Activated CD8-positive, alpha-beta memory T cell treated with anti-CD3 and anti-CD28 coated beads, Interleukin-2, amount 10 ng/mL, durations not matched to agents 7 days and 5 days (primary cell): ENCODE data around the gene E2F2. TPM values are rescaled to one million over a fixed set of nuclear protein-coding genes. Genes with fewer than 3 reads are reported as not detected.
A peak's percentile ranks its signal among the peaks of the same experiment; 100 is the strongest.

Experiments used
- ATAC-seq: fragments of 150-1000 bp; cut with Tn5 transposase; one replicate; pipeline ENCODE4 v1.10.0; 2021; ENCODE audit warnings: moderate library complexity
- CTCF ChIA-PET: fragments of 350-600 bp; sonication (Branson Sonifier 250); formaldehyde crosslinking; loops from one replicate; lab custom pipeline; 2021; ENCODE audit warnings: antibody characterized with exemption; lab: Charles Lee
- DNase-seq: peaks from one replicate; pipeline ENCODE4 v3.0.0-alpha.2; 2020
- H3K27ac Mint-ChIP-seq: one replicate; pipeline ENCODE4 v1.8.0; 2021; ENCODE audit warnings: mild to moderate bottlenecking, mixed read lengths
- H3K27me3 Mint-ChIP-seq: one replicate; pipeline ENCODE4 v1.8.0; 2021; ENCODE audit warnings: mixed read lengths
- H3K36me3 Mint-ChIP-seq: one replicate; pipeline ENCODE4 v1.8.0; 2021; ENCODE audit warnings: mild to moderate bottlenecking, mixed read lengths
- H3K4me1 Mint-ChIP-seq: one replicate; pipeline ENCODE4 v1.8.0; 2021; ENCODE audit warnings: mixed read lengths
- H3K4me3 Mint-ChIP-seq: one replicate; pipeline ENCODE4 v1.8.0; 2021; ENCODE audit warnings: mild to moderate bottlenecking, moderate library complexity, mixed read lengths
- H3K9me3 Mint-ChIP-seq: one replicate; pipeline ENCODE4 v1.8.0; 2022; ENCODE audit warnings: low read depth, mixed read lengths
- total RNA-seq, 2 experiments: library from RNA; stranded (reverse); gene quantifications; one replicate each; pipeline ENCODE4 v1.2.3, GENCODE V29; 2021

E2F2 gene
- total RNA-seq, 2 experiments from 2014 or later = 77.4 to 103 TPM

DNA sequence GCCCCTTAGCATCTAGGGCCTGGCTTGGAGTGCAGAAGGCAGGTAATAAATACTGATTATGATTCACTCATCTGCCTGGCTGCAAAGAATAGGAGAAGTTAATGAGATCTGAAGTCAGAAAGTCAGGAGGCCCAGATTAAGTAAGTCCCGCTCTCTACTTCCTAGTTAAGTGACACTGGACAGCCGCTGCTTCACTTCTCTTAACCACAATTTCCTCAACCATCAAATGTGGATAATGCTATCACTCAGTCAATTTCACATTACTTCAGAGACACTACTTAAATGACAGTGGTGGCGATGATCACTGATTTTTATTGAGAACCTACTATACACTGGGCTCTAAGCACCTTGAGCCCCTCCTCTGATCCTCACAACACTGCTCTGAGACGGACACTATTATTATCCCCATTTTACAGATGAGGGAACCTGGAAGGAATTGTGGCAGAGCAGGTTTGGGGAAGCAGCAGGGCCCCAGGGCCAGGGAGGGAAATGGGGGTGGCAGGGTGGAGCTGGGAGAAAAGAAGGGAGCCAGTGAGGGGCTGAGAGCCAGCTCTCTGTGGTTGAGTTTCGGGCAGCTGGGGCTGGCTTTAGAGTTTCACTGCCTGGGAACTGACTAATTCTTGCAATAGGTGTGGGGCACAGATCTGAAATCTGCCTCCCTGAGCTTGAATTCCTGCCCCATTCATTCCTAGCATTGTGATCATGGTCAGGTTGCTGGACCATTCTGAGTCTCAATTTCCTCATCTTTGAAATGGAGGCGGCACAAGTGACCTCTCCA, 2.4 kb upstream of the E2F2 start:
- peaks cover 16% of the 10 kb centered on the region for H3K36me3 Mint-ChIP-seq
- peak; percentile 63 for DNase-seq
- ATAC-seq = peak; percentile 10
- H3K9me3 Mint-ChIP-seq = no peaks in the 10 kb centered on the region
- H3K4me3 Mint-ChIP-seq = peak overlapping the region; percentile 0
- CTCF ChIA-PET = interaction anchor here (1.3 to 21.2 kb wide), 6 partner anchors 8 to 160 kb away, joined by 3 to 308 read pairs (median 8); partner anchors contain the start of gene ASAP3
- peaks cover 50% of the 10 kb centered on the region for H3K4me1 Mint-ChIP-seq
- H3K27ac Mint-ChIP-seq = peak overlapping the region; percentile 51
- H3K27me3 Mint-ChIP-seq = peaks cover 5% of the 10 kb centered on the region

DNA sequence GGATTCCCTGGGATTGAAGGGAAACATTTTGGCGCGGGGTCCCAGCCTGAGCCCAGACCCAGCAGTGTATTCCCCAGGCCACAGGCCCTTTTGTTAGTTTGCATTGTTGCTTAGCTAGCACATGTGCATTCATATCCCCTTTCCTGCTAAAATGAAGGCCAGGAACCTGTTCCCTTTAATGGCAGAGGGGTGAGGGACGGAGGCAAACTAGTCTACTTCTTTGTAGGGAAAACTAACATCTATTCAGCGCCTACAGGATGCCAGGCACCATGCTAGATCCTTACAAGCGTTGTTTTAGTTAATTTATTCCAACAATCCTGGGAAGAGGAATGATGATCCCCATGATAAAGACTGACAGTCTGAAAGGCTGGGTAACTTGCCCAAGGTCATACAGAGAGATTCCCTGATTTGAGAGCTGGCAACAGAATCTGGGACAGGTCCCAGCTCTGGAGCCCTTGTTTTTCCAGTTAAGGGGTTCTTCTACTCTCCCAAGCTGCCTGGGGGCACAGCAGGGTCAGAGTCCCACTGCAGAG, 595 bp upstream of the E2F2 start:
- Mint-ChIP-seq H3K27ac (peak overlapping the region; percentile 94), H3K27me3 (peaks cover 5% of the 10 kb centered on the region), H3K4me3 (peak overlapping the region; percentile 91), H3K36me3 (peaks cover 25% of the 10 kb centered on the region), H3K4me1 (peaks cover 62% of the 10 kb centered on the region), H3K9me3 (no peaks in the 10 kb centered on the region)
- ATAC-seq = no peak
- CTCF ChIA-PET = interaction anchor here (0.7 to 21.2 kb wide), 11 partner anchors 8 to 162 kb away, joined by 3 to 308 read pairs (median 13); partner anchors contain the start of genes RPL11 and ZNF436
- DNase-seq = no peak

DNA sequence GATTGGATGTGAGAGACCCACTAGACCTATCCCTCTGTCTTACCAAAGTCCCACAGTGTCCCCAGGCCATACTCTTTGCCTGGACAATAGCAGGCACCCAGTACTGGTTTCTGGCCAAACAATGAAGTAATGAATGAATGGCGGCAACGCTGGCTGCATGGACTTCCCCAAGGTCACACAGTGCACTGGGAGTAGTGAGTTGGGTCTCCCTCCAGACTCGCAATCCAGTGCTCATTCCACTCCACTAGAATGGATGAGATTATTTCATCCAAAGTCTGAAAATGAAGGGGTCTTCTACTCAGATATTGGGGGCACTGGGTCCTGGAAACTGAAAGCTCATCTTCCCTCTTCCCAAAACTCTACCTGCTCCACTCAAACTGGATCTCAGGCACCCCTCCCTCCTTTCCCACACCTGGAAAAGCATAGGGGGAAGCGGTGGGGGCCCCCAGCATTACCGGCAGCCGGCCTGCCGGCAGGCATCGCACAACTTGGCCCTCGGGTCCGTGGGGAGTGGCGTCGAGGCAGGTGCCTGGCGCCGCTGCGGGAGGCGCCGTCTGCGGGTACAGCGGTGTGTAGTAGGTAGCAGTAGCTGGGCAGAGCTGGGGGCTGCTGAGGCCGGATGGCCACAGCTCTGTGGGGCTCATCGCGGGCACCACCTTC, 816 bp downstream of the E2F2 start:
- Mint-ChIP-seq H3K27me3 (no peaks in the 10 kb centered on the region), H3K27ac (peak overlapping the region; percentile 89), H3K4me1 (peaks cover 75% of the 10 kb centered on the region), H3K9me3 (no peaks in the 10 kb centered on the region), H3K4me3 (peak overlapping the region; percentile 91), H3K36me3 (peaks cover 36% of the 10 kb centered on the region)
- ATAC-seq (peak; percentile 8), DNase-seq (peak; percentile 63)
- CTCF ChIA-PET = interaction anchor here (1.0 to 21.2 kb wide), 11 partner anchors 10 to 420 kb away, joined by 3 to 308 read pairs (median 13); partner anchors contain the start of gene RPL11

DNA sequence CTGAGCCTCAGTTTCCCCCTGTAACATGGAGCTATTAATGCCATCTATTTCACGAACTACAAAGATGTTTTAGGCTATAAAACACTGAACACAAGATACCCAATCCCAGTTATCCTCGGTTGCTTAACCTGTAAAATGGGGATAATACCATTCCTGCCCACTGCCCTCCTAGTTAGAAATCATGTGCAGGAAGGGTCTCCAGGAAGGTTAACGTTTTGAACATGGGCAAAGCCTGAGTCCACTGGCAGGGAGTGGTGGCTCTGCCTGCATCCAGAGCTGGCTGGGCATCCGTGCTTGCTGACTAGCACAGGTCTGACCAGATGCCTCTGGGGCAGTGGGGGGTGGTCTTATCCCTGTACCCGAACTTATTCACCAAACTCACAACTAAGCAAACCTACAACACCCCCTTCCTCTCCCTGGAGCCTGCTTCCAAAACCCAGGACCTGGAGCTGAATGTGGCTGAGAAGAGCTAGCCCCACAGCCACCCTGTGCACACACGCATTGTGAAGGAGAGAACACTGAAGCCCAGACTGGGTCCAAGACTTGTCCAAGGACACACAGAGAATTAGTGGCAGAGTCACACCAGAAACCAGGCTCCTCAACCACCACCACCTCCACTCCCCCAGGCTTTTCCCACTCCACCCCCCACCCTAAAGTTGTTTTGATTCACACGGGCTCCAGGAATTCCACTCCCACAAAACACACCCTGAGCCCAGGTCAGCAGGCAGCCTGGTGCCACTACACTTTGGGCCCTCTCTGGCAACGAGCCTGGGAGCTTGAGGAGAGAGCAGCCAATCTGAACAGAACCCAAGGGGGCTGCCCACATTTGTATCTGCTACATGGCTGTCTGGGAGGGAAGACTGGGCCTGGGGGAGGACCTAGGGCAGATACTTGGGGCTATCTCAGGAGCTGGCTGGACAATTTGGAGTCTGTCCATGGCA, 1.6 kb downstream of the E2F2 start:
- Mint-ChIP-seq H3K4me1 (peaks cover 80% of the 10 kb centered on the region), H3K9me3 (no peaks in the 10 kb centered on the region), H3K36me3 (peaks cover 36% of the 10 kb centered on the region), H3K27me3 (no peaks in the 10 kb centered on the region), H3K27ac (peak overlapping the region; percentile 89), H3K4me3 (peak overlapping the region; percentile 91)
- CTCF ChIA-PET = interaction anchor here (0.9 to 21.2 kb wide), 19 partner anchors 9 to 214 kb away, joined by 3 to 308 read pairs (median 7); partner anchors contain the start of genes ELOA and RPL11
- ATAC-seq (no peak), DNase-seq (no peak)

DNA sequence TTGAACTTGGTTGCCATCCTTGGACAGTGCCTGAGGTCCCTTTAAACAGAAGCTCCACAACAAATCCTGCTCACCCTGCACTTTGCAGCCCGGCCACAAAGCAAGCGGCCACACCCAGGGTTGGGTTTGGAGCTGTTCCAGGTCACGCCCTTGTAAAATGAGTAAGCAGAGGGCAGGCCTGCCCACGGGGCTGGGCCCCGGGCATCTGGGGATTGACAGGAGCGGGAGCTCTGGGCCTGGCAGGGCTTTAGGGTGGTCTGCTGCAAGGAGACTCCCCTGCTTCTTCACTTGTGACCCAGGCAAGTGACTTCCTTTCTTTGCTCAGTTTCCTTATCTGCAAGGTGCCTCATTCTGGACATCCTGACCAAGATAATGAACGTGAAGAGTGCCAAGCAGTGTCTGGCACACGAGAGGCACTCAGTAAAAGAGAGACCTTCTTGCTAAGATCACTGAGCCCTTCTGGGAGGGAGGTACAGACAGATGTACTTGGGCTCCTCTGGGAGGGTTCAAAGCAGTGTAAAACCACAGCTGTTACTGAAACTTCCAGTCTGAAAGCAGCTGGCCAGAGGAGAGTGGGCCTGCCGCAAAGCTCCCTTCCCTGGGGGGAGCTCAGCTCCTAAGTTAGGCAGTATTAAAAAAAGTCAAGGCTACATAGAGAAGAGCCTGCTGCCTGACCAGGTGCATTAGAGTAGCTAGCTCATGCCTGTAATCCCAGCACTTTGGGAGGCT, 2.6 kb downstream of the E2F2 start:
- peak overlapping the region; percentile 91 for H3K4me3 Mint-ChIP-seq
- H3K9me3 Mint-ChIP-seq = no peaks in the 10 kb centered on the region
- H3K36me3 Mint-ChIP-seq = peaks cover 40% of the 10 kb centered on the region
- peak; percentile 94 for DNase-seq
- CTCF ChIA-PET = interaction anchor here (0.9 to 21.2 kb wide), 21 partner anchors 8 to 243 kb away, joined by 3 to 308 read pairs (median 5); partner anchors contain the start of genes ELOA and RPL11
- peaks cover 82% of the 10 kb centered on the region for H3K4me1 Mint-ChIP-seq
- peak overlapping the region; percentile 89 for H3K27ac Mint-ChIP-seq
- no peaks in the 10 kb centered on the region for H3K27me3 Mint-ChIP-seq
- ATAC-seq = peak; percentile 74

DNA sequence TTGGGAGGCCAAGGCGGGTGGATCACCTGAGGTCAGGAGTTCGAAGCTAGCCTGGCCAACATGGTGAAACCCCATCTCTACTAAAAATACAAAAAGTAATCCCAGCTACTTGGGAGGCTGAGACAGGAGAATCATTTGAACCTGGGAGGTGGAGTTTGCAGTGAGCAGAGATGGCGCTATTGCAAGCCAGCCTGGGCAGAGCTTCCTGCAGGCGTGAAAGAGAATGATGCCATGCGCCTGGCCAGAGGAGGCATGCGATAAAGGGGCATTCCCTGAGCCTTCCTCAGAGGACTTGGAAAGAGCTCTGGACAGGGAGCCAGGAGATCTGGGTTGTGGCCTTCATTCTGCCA, 3.2 kb downstream of the E2F2 start:
- Mint-ChIP-seq H3K4me3 (peak overlapping the region; percentile 91), H3K27me3 (no peaks in the 10 kb centered on the region), H3K9me3 (no peaks in the 10 kb centered on the region), H3K27ac (peak overlapping the region; percentile 89), H3K4me1 (peaks cover 78% of the 10 kb centered on the region), H3K36me3 (peaks cover 40% of the 10 kb centered on the region)
- DNase-seq = no peak
- peak; percentile 10 for ATAC-seq
- CTCF ChIA-PET = interaction anchor here (0.8 to 21.2 kb wide), 19 partner anchors 8 to 244 kb away, joined by 3 to 308 read pairs (median 5); partner anchors contain the start of gene RPL11

DNA sequence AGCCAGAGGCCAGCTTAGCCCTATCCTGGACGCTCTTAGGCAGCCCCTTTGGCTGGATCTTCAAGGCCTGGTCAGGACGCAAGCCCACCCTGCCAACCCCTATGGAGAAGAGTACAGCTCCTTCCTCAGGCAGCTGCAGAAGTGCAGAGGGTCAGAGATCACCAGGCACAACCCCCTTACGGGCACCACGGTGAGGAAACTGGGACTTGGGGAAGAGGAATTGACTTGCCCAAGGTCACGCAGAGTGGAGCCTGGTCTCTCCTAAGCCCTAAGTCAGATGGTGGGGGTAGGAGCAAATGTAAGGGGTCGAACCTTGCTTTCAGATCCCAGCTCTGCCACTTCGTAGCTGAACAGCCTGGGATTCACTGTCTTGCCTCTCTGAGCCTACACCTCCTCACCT, 3.7 kb downstream of the E2F2 start:
- Mint-ChIP-seq H3K27me3 (no peaks in the 10 kb centered on the region), H3K4me3 (peak overlapping the region; percentile 91), H3K4me1 (peaks cover 78% of the 10 kb centered on the region), H3K36me3 (peaks cover 45% of the 10 kb centered on the region), H3K9me3 (no peaks in the 10 kb centered on the region), H3K27ac (peak overlapping the region; percentile 89)
- CTCF ChIA-PET = interaction anchor here (0.8 to 21.2 kb wide), 10 partner anchors 9 to 244 kb away, joined by 3 to 308 read pairs (median 16); no protein-coding TSS in a partner anchor
- ATAC-seq = no peak
- no peak for DNase-seq

DNA sequence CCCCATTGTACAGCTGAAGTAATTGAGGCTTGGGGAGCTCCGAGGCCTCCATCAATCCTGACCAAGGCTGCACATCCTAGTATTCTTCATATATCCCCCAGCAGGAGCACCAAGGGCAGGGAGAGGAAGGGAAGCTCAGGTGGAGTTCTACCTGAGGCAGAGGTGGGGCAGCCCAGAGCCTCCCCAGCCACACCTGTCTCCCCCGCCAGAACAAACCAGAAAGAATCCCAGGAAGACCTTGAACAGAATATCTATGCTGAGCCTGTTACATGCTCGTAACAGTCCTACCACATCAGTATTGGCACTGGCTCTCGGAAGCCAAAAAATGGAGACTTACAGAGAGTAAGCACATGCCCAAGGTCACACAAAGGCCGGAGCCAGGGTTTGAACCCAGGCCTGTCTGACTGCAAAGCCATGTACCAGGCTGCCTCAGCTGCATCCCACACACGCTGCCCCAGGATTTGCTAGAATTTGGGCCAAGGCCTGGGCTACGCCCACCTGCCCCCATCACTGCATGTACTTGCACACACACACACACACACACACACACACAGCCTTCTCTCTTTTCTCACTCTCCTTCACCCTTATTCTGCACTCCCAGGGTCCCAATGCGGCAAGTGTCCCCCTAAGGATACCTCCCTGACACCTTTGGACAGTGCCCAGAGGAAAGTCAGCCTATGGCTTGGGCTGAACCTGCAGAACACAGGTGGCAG, 4.5 kb downstream of the E2F2 start:
- Mint-ChIP-seq H3K36me3 (peaks cover 54% of the 10 kb centered on the region), H3K27me3 (no peaks in the 10 kb centered on the region)
- CTCF ChIA-PET = interaction anchor here (1.3 to 21.2 kb wide), 8 partner anchors 7 to 111 kb away, joined by 3 to 308 read pairs (median 16); no protein-coding TSS in a partner anchor

DNA sequence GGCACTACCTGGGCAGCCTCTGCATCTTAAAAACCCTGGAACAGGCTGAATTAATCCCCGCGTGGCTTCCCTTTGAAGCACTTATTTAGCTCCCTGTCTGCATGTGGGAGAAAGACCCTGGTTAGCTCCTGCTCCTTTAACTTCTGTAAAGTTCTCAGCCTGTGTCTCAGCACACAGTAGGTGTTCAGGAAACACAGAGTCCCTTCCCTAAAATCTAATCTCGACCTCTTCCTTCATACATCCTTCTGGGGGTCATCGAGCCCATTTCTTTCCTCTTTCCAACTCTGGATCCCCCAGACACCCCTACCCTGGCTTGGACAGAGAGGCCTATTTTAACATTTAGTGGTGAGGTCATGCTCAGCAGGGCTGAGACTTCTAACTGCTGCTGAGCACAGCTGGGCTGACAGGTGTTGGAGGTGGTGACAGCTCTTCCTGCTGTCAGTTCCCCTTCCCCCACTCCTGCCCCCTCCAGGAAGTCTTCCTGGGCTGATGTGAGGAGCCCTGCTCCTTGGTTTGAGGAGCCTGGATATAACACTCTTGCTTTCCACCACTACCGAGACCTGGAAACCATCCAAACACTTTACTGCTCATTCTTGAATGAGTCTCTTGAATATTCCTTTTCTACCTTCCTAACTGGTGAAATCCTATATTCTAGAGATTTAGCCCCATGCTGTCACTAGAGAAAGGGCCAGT, 5.3 kb downstream of the E2F2 start:
- Mint-ChIP-seq H3K9me3 (no peaks in the 10 kb centered on the region), H3K36me3 (peaks cover 58% of the 10 kb centered on the region), H3K27me3 (no peaks in the 10 kb centered on the region), H3K27ac (peak overlapping the region; percentile 85), H3K4me3 (peak overlapping the region; percentile 71), H3K4me1 (peaks cover 69% of the 10 kb centered on the region)
- CTCF ChIA-PET = interaction anchor here (0.6 to 21.2 kb wide), 13 partner anchors 8 to 111 kb away, joined by 3 to 308 read pairs (median 6); partner anchors contain the start of gene ID3
- peak; percentile 64 for DNase-seq
- ATAC-seq = no peak

More for the DNA sequence above, 4.5 kb downstream of the E2F2 start:
- no peak for DNase-seq
- H3K9me3 Mint-ChIP-seq = no peaks in the 10 kb centered on the region
- H3K27ac Mint-ChIP-seq = peak overlapping the region; percentile 85
- peak overlapping the region; percentile 71 for H3K4me3 Mint-ChIP-seq
- no peak for ATAC-seq
- H3K4me1 Mint-ChIP-seq = peaks cover 72% of the 10 kb centered on the region

DNA sequence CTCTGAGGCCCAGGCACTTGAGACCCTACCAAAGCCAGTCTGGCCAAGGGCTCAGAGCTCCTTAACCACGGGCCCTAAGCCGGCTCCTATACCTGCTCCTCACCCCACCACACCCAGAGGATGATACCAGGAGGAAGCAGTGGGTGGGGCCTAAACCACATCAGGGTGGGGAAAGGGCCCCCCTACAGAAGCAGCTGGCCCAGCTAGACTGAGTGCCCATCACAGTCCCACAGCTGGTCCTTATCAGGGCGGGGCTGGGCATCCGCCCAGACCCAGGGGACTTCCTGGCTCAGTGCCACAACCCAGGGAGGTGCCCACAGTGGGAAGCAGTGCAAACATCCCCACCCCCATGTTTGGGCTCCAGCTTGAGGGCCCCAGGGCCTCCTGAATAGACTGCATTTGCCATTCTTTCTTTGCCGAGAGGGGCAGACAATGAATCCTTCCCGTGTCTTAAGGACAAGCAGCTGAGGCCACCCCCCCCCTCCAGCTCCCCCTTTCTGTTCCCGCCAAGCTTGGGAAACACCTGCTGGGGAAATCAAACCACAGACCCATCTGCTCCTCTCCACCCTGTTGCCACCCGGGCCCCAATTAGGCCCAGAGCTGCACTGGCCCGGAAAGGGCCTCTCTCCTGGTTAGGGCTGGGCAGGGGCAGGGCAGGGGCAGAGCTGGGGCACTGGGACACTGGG, 6.2 kb downstream of the E2F2 start:
- CTCF ChIA-PET = interaction anchor here (0.5 to 21.2 kb wide), 16 partner anchors 9 to 167 kb away, joined by 3 to 308 read pairs (median 5); partner anchors contain the start of genes ID3 and RPL11
- H3K4me1 Mint-ChIP-seq = peaks cover 69% of the 10 kb centered on the region
- H3K27ac Mint-ChIP-seq = peak overlapping the region; percentile 85
- ATAC-seq (peak; percentile 11), DNase-seq (peak; percentile 69)
- peak overlapping the region; percentile 71 for H3K4me3 Mint-ChIP-seq
- no peaks in the 10 kb centered on the region for H3K27me3 Mint-ChIP-seq
- H3K36me3 Mint-ChIP-seq = peaks cover 56% of the 10 kb centered on the region
- H3K9me3 Mint-ChIP-seq = no peaks in the 10 kb centered on the region
